Osteocyte (in vitro differentiated cells): ENCODE measurements around the gene GARIN5B. TPM values are rescaled to one million over a fixed set of nuclear protein-coding genes. Genes with fewer than 3 reads are reported as not detected.

Experiments
- DNase-seq: peaks from one replicate; pipeline ENCODE4 v3.0.0; 2021; ENCODE audit warnings: mixed read lengths; ENCODE audit not compliant: unreplicated experiment; ENCODE audit errors: extremely low spot score
- H3K27ac Mint-ChIP-seq: one replicate; pipeline ENCODE4 v1.8.0; 2021; ENCODE audit warnings: mild to moderate bottlenecking, mixed read lengths; ENCODE audit not compliant: unreplicated experiment
- H3K27me3 Mint-ChIP-seq: one replicate; pipeline ENCODE4 v1.8.0; 2021; ENCODE audit warnings: mixed read lengths; ENCODE audit not compliant: unreplicated experiment
- H3K36me3 Mint-ChIP-seq: one replicate; pipeline ENCODE4 v1.8.0; 2021; ENCODE audit warnings: mixed read lengths; ENCODE audit not compliant: unreplicated experiment
- H3K4me1 Mint-ChIP-seq: one replicate; pipeline ENCODE4 v1.8.0; 2021; ENCODE audit warnings: mixed read lengths; ENCODE audit not compliant: unreplicated experiment
- H3K4me3 Mint-ChIP-seq: one replicate; pipeline ENCODE4 v1.8.0; 2021; ENCODE audit warnings: mild to moderate bottlenecking, moderate library complexity, mixed read lengths; ENCODE audit not compliant: unreplicated experiment
- H3K9me3 Mint-ChIP-seq: one replicate; pipeline ENCODE4 v1.8.0; 2021; ENCODE audit warnings: mixed read lengths; ENCODE audit not compliant: unreplicated experiment
- total RNA-seq: library from RNA; stranded (reverse); gene quantifications from 2 replicates; pipeline ENCODE4 v1.2.1, GENCODE V29; 2021
- TF ChIP-seq, protein P1 (sequence below): fragments of 200-600 bp; sonication (generic); IDR thresholded peaks from 2 replicates; pipeline ENCODE4 v1.5.0; 2021; ENCODE audit warnings: antibody characterized with exemption, mild to moderate bottlenecking, moderate library complexity

Gene GARIN5B
- total RNA-seq, 1 donor from 2014 or later: not detected

- H3K4me1 Mint-ChIP-seq: peaks cover 55% of the 10 kb centered on the region
Measured at GRCh38 chr19:55386493-55386971, 23.5 kb upstream of the GARIN5B start.

GRCh38 chr19:55385724-55386492 is 22.8 kb upstream of the GARIN5B start, which contains the start of gene RPL28:
TSS of gene RPL28 (plus strand) at chr19:55385932. CDS start at chr19:55386358, 426 bp downstream.
- Mint-ChIP-seq H3K27me3 (no peaks in the 10 kb centered on the region), H3K4me1 (peaks cover 54% of the 10 kb centered on the region)

More at GRCh38 chr19:55386493-55386971, 23.5 kb upstream of the GARIN5B start:
- no peak for DNase-seq
- Mint-ChIP-seq H3K4me3 (peak overlapping the region; percentile 99), H3K36me3 (peaks cover 14% of the 10 kb centered on the region), H3K27me3 (no peaks in the 10 kb centered on the region), H3K9me3 (no peaks in the 10 kb centered on the region), H3K27ac (peak overlapping the region; percentile 96)
- TF ChIP-seq, protein P1, sequence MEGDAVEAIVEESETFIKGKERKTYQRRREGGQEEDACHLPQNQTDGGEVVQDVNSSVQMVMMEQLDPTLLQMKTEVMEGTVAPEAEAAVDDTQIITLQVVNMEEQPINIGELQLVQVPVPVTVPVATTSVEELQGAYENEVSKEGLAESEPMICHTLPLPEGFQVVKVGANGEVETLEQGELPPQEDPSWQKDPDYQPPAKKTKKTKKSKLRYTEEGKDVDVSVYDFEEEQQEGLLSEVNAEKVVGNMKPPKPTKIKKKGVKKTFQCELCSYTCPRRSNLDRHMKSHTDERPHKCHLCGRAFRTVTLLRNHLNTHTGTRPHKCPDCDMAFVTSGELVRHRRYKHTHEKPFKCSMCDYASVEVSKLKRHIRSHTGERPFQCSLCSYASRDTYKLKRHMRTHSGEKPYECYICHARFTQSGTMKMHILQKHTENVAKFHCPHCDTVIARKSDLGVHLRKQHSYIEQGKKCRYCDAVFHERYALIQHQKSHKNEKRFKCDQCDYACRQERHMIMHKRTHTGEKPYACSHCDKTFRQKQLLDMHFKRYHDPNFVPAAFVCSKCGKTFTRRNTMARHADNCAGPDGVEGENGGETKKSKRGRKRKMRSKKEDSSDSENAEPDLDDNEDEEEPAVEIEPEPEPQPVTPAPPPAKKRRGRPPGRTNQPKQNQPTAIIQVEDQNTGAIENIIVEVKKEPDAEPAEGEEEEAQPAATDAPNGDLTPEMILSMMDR: no peak

DNA sequence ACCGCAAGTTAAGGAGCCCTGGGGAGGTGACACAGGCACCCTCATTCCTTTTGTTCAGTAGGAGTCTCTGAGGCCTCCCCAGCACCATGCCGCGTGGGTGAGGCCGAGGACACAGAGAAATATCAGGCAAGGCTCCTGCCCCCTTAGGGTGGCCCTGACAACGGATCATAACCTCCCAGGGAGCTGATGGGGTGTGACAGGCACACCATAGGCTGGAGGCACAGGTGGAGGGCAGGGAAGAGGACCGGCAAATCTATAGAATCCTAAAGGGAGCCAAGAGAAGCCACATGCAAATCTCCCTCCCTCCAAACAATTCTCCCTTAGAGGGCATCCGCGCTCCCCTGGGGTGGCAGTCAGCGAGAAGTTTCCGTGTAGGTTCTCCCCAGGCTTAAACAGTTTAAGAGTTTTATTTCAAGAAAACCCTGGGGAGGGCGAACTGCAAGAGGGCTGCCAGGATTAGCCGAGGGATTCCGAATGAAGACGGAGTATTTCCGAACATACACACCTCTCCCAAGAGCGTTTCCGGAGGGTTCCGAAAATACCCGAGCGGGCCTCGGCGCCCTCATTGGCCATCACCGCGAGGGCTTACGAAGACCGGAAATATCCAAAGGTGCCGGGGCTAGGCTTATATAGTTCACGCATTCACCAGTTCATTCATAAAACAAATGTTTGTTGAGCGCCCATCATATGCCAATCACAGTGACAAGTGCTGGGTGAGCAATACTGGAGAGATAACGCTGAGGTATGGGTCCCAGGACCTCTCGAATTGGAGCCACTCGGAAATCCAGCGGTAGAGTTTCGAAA is 22.1 kb upstream of the GARIN5B start:
- Mint-ChIP-seq H3K9me3 (no peaks in the 10 kb centered on the region), H3K4me3 (peak overlapping the region; percentile 99), H3K27ac (peak overlapping the region; percentile 96), H3K4me1 (peaks cover 46% of the 10 kb centered on the region), H3K27me3 (no peaks in the 10 kb centered on the region), H3K36me3 (peaks cover 9% of the 10 kb centered on the region)
- TF ChIP-seq, protein P1: no peak
- DNase-seq: peak; percentile 98

More at GRCh38 chr19:55385724-55386492, 22.8 kb upstream of the GARIN5B start, which contains the start of gene RPL28:
- Mint-ChIP-seq H3K27ac (peak within 1 kb of the TSS; percentile 96), H3K36me3 (peaks cover 14% of the 10 kb centered on the region), H3K9me3 (no peaks in the 10 kb centered on the region), H3K4me3 (peak within 1 kb of the TSS; percentile 99)
- peak; percentile 99 for DNase-seq
- TF ChIP-seq, protein P1: no peak

DNA sequence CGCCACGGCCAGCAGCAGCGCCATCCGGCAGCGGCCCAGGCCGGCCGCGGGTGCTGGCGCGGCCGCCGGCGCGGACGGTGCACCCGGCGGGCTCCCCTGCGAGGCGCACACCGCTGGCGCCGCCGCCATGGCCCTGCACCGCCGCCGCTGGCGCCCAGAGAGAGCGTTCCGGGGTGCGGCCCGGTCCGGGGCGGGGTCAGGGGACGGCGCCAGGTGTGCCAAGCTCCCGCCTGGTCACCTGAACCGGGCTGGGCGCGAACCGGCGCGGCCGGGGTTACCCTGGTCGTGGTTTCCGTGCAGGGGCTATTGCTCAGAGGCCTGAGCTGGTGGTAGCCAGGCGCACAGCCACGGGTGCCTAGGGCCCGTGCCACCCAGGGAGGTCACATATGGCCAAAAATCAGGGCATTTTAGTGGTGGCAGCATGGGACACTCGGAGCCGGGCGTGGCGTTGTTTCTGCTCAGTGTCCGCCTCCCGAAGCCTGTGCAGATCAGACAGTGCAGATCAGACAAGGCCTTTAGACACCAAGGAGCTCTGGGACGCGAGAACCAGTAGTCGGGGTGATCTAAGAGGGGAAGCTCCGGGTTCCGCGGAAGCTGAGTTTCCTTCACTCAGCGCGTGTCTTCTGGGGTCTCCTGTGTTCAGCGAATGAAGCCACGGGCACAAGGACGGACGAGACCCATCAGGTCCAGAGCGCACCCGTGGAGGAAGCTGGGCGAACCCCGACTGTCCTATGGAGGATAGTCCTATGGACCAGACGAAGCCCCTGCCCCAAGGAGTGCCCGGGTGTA is 21.3 kb upstream of the GARIN5B start, which contains the start of gene TMEM238:
TMEM238 (minus strand) TSS at position 162 of the 789 bp plus-strand sequence; CDS start at position 129, 33 bp downstream.
- TF ChIP-seq, protein P1: no peak
- Mint-ChIP-seq H3K27me3 (no peaks in the 10 kb centered on the region), H3K27ac (peak within 1 kb of the TSS; percentile 96), H3K4me1 (peaks cover 40% of the 10 kb centered on the region), H3K36me3 (peaks cover 9% of the 10 kb centered on the region), H3K9me3 (no peaks in the 10 kb centered on the region), H3K4me3 (peak within 1 kb of the TSS; percentile 99)
- no peak for DNase-seq
